ENCODE data around the gene SREK1. TPM values are rescaled to one million over a fixed set of nuclear protein-coding genes. Genes with fewer than 3 reads are reported as not detected.

Gene SREK1
- polyA plus RNA-seq, 1 donor (not counting 4 experiments of a cell fraction or from before 2014, with no cell fraction given): 47.5 TPM

DNA sequence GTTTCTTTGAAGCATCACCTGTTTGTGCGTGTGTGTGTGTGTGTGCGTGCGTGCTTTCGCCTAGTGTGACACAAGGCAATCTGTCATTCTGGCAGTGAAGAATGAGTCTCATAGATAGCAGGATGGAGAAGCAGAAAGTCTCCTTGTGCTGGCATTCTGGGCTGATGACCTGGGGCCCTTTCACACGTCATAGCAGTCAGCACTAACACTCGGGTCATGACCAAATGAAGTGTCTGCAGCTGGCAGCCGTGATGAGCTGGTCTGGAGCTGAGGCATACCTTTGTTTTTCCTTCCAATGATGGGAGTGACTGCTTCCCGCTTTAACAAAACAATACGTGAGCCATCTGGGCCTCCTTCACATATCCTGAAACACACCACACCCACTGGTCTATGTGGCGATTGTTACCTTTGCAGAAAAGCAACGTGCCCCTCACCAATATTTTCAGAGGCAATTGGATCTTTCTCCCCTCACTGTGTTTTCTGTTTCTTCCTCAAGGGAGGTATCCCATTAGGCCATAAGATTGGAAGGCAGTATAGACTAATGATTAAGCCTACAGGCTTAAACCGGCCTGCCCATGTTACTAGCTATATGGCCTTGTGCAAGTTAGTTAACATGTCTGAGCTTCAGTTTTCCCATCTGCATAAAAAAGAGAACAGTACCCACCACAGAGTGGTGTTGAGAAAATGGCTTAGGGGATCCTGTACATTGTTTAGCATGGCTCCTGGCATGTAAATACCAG is 88.8 kb downstream of the SREK1 start:
- DNase-seq (ENCODE audit: low read depth, low spot score): no peak
- H3K9ac ChIP-seq (ENCODE audit: control insufficient read depth, extremely low read depth, insufficient read depth, low read length): no peak overlapping the region
- no peaks in the 10 kb centered on the region for H3K79me2 ChIP-seq (ENCODE audit: control insufficient read depth, insufficient read depth, low read length)
- H3K9me3 ChIP-seq (ENCODE audit: control insufficient read depth, low read depth, low read length): no peaks in the 10 kb centered on the region
- no peak overlapping the region for H3K27ac ChIP-seq (ENCODE audit: control insufficient read depth, insufficient read depth, low read length)
- TF ChIP-seq CTCF (optimal IDR thresholded peaks at IDR 0.05 in 1 of 3, IDR thresholded peaks at IDR 0.05 in 1 of 3, conservative IDR thresholded peaks at IDR 0.05 in 1 of 3; ENCODE audit: extremely low read depth in 1 of 3, insufficient read depth in 2 of 3, low read length in 3 of 3): no peak
- TF ChIP-seq EZH2 (IDR thresholded peaks at IDR 0.05; ENCODE audit: low read length): no peak
- no peak overlapping the region for H2AFZ ChIP-seq (ENCODE audit: control insufficient read depth, low read length)
- no peaks in the 10 kb centered on the region for H4K20me1 ChIP-seq (ENCODE audit: control insufficient read depth, extremely low read depth, insufficient read depth, low read length)
- H3K4me3 ChIP-seq (ENCODE audit: control insufficient read depth in 2 of 3, extremely low read depth in 1 of 3, insufficient read depth in 2 of 3, low read depth in 1 of 3, low read length in 3 of 3): no peak overlapping the region
- H3K4me1 ChIP-seq (ENCODE audit: control insufficient read depth, extremely low read depth, insufficient read depth, low read length): no peaks in the 10 kb centered on the region
- peaks cover 4% of the 10 kb centered on the region for H3K27me3 ChIP-seq (ENCODE audit: control insufficient read depth, extremely low read depth, insufficient read depth, low read length)
- no peak for FAIRE-seq
- no peaks in the 10 kb centered on the region for H3K36me3 ChIP-seq (ENCODE audit: control insufficient read depth in 2 of 2, extremely low read depth in 1 of 2, insufficient read depth in 2 of 2, low read length in 2 of 2)
- no peak overlapping the region for H3K4me2 ChIP-seq (ENCODE audit: control insufficient read depth, extremely low read depth, insufficient read depth, low read depth, low read length)
- dilution Hi-C loops (cut with MboI; ENCODE audit: extremely low pct_ligation_motif_present, low sequenced_read_pairs): no loop called here
- no peaks in the 10 kb centered on the region for H3K9me1 ChIP-seq (ENCODE audit: control insufficient read depth, extremely low read depth, insufficient read depth, low read length)

Other genes starting within 250 kb of the SREK1 start
- gene ERBIN, start 217.7 kb upstream of the SREK1 start, polyA plus RNA-seq: 18.6 to 30.6 TPM (median 24.5 TPM) in 3 replicates

Data from keratinocyte (primary cell).